Cardiac muscle cell (in vitro differentiated cells and primary cell): ENCODE data around the gene WSCD2. TPM values are rescaled to one million over a fixed set of nuclear protein-coding genes. Genes with fewer than 3 reads are reported as not detected.

Experiments
- DNase-seq, 2 donors: peaks; one replicate each; pipeline versions ENCODE4 v3.0.0 to v3.0.0-alpha.2; 2010 to 2017; ENCODE audit warnings: low read depth in 1 of 2, low spot score in 1 of 2
- H3K27ac ChIP-seq: fragments of 200-600 bp; sonication (generic); 2 replicates; pipeline ENCODE4 v1.5.1; 2016
- H3K27me3 ChIP-seq: fragments of 200-600 bp; sonication (generic); 2 replicates; pipeline ENCODE4 v1.6.0; 2016; ENCODE audit warnings: control low read depth
- H3K36me3 ChIP-seq: fragments of 200-600 bp; sonication (generic); 2 replicates; pipeline ENCODE4 v1.5.1; 2016; ENCODE audit warnings: control low read depth
- H3K4me1 ChIP-seq: fragments of 200-600 bp; sonication (generic); 2 replicates; pipeline ENCODE4 v1.8.1; 2017; ENCODE audit warnings: low read depth, mild to moderate bottlenecking, mixed run types
- H3K4me3 ChIP-seq: fragments of 200-600 bp; sonication (generic); 2 replicates; pipeline ENCODE4 v1.5.1; 2016; ENCODE audit warnings: mild to moderate bottlenecking
- H3K9me3 ChIP-seq: fragments of 200-600 bp; sonication (generic); 2 replicates; pipeline ENCODE4 v1.5.1; 2017; ENCODE audit warnings: low read depth, mild to moderate bottlenecking, control low read depth
- polyA plus RNA-seq: library from polyadenylated mRNA; unstranded; fragments of >200 nt; fragmentation: Nextera tagmentation; extraction: Ambion mirVana; gene quantifications from 2 replicates; pipeline ENCODE4 v1.2.1, GENCODE V29; 2016
- total RNA-seq: library from RNA; depleted of rRNA; stranded (reverse); fragments of >200 nt; gene quantifications from 2 replicates; pipeline ENCODE4 v1.2.3, GENCODE V29; 2016
- TF ChIP-seq, protein P1 (sequence below): IDR thresholded peaks from 2 replicates; pipeline ENCODE4 v1.5.1; 2012; ENCODE audit warnings: low read depth, mild to moderate bottlenecking, low read length

Gene WSCD2
- total and polyA plus RNA-seq, 2 experiments from 2014 or later = 7.0 to 7.1 TPM

DNA sequence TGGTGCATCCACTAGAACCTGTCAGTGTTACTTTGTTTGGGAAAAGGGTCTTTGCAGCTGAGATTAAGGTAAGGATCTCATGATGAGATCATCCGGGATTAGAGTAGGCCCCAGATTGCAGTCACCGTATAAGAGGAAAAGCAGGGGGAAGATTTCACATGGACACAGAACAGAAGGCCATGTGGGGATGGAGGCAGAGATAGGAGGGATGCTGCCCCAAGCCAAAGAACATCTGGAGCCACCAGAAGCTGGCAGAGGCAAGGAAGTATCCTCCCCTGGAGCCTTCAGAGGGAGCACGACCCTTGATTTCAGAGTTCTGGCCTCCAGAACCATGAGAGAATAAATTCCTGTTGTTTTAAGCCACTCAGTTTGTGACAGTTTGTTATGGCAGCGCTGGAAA is 170.4 kb downstream of the WSCD2 start:
- Histone ChIP-seq H3K27me3 (no peaks in the 10 kb centered on the region), H3K4me3 (no peak overlapping the region), H3K27ac (no peak overlapping the region), H3K36me3 (no peaks in the 10 kb centered on the region), H3K9me3 (no peaks in the 10 kb centered on the region), H3K4me1 (peaks cover 4% of the 10 kb centered on the region)
- no peak for DNase-seq
- TF ChIP-seq, protein P1, sequence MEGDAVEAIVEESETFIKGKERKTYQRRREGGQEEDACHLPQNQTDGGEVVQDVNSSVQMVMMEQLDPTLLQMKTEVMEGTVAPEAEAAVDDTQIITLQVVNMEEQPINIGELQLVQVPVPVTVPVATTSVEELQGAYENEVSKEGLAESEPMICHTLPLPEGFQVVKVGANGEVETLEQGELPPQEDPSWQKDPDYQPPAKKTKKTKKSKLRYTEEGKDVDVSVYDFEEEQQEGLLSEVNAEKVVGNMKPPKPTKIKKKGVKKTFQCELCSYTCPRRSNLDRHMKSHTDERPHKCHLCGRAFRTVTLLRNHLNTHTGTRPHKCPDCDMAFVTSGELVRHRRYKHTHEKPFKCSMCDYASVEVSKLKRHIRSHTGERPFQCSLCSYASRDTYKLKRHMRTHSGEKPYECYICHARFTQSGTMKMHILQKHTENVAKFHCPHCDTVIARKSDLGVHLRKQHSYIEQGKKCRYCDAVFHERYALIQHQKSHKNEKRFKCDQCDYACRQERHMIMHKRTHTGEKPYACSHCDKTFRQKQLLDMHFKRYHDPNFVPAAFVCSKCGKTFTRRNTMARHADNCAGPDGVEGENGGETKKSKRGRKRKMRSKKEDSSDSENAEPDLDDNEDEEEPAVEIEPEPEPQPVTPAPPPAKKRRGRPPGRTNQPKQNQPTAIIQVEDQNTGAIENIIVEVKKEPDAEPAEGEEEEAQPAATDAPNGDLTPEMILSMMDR = no peak

Other genes with a start within 250 kb of the WSCD2 start
- not detected in 2 replicates for gene CMKLR1, start 210.0 kb downstream of the WSCD2 start, total RNA-seq
- gene CMKLR1, start 210.0 kb downstream of the WSCD2 start, polyA plus RNA-seq = 0.06 TPM in 1 of 2 replicates, not detected in the other